GM23338 (cell line): ENCODE results near the gene APOB.

Experiments
- EZH2 ChIP-seq: fragments of 200-600 bp; sonication (generic); IDR thresholded peaks from one replicate; pipeline ENCODE4 v1.8.0; 2017; ENCODE audit warnings: antibody characterized with exemption, mild to moderate bottlenecking, low read depth; ENCODE audit not compliant: unreplicated experiment
- POLR2AphosphoS5 ChIP-seq: IDR thresholded peaks from 2 replicates; pipeline ENCODE4 v1.6.1; 2016; ENCODE audit warnings: antibody characterized with exemption, low read depth
- REST ChIP-seq: IDR thresholded peaks from one replicate; pipeline ENCODE4 v1.6.1; 2018; ENCODE audit warnings: antibody characterized with exemption; ENCODE audit not compliant: unreplicated experiment
- TF ChIP-seq, protein P1 (sequence below), 2 experiments: fragments of 200-600 bp in 1 of 2; sonication (generic) in 1 of 2; conservative IDR thresholded peaks; 2 replicates each; pipeline versions ENCODE4 v1.5.1 to v1.6.1; 2016 to 2017; ENCODE audit warnings: antibody characterized with exemption in 2 of 2, low read depth in 2 of 2, mild to moderate bottlenecking in 2 of 2, moderate library complexity in 1 of 2

- TF ChIP-seq, protein P1, sequence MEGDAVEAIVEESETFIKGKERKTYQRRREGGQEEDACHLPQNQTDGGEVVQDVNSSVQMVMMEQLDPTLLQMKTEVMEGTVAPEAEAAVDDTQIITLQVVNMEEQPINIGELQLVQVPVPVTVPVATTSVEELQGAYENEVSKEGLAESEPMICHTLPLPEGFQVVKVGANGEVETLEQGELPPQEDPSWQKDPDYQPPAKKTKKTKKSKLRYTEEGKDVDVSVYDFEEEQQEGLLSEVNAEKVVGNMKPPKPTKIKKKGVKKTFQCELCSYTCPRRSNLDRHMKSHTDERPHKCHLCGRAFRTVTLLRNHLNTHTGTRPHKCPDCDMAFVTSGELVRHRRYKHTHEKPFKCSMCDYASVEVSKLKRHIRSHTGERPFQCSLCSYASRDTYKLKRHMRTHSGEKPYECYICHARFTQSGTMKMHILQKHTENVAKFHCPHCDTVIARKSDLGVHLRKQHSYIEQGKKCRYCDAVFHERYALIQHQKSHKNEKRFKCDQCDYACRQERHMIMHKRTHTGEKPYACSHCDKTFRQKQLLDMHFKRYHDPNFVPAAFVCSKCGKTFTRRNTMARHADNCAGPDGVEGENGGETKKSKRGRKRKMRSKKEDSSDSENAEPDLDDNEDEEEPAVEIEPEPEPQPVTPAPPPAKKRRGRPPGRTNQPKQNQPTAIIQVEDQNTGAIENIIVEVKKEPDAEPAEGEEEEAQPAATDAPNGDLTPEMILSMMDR (conservative IDR thresholded peaks at IDR 0.05; ENCODE audit: low read depth in 2 of 2), result no peak
- TF ChIP-seq REST, result no peak
- TF ChIP-seq EZH2, result no peak
- no peak for TF ChIP-seq POLR2AphosphoS5
These were observed 7.7 kb downstream of the APOB start for GRCh38 chr2:21035974-21036707.
